Thyroid gland (tissue), 4 donors: ENCODE results near the gene GPANK1. TPM values are rescaled to one million over a fixed set of nuclear protein-coding genes. Genes with fewer than 3 reads are reported as not detected.

ENCODE experiments used
- DNase-seq, 2 donors: peaks; one replicate each; pipeline ENCODE4 v3.0.0-alpha.2; 2019
- H3K27ac ChIP-seq, 3 donors: fragments of 200-600 bp; sonication (generic); 1 replicate in 2 of 3; 2 replicates in 1 of 3; pipeline ENCODE4 v1.5.1; 2016 to 2019; ENCODE audit warnings: mild to moderate bottlenecking in 1 of 3, moderate library complexity in 1 of 3
- H3K27me3 ChIP-seq: fragments of 200-600 bp; sonication (generic); one replicate; pipeline ENCODE4 v1.5.1; 2019
- H3K36me3 ChIP-seq, 2 donors: fragments of 200-600 bp; sonication (generic); one replicate each; pipeline ENCODE4 v1.5.1; 2016 to 2019
- H3K4me1 ChIP-seq, 2 donors: fragments of 200-600 bp; sonication (generic); one replicate each; pipeline ENCODE4 v1.5.1; 2017 to 2019
- H3K4me3 ChIP-seq, 3 donors: fragments of 200-600 bp; sonication (generic); replicated peaks in 1 of 3; 1 replicate in 2 of 3; 2 replicates in 1 of 3; pipeline ENCODE4 v1.5.1; 2016; ENCODE audit warnings: mild to moderate bottlenecking in 1 of 3
- H3K9me3 ChIP-seq: fragments of 200-600 bp; sonication (generic); one replicate; pipeline ENCODE4 v1.5.1; 2017
- CTCF ChIP-seq, 6 experiments: fragments of 200-600 bp in 3 of 6; fragments of 450-650 bp in 3 of 6; sonication (generic) in 3 of 6; IDR thresholded peaks; one replicate each; pipeline ENCODE4 v1.5.1; 2016 to 2019; ENCODE audit warnings: antibody characterized with exemption in 6 of 6, mild to moderate bottlenecking in 2 of 6, inconsistent platforms in 1 of 6, moderate library complexity in 1 of 6
- POLR2A ChIP-seq, 2 donors: fragments of 450-650 bp; IDR thresholded peaks; one replicate each; pipeline ENCODE4 v1.6.1; 2017; ENCODE audit warnings: antibody characterized with exemption in 2 of 2, mild to moderate bottlenecking in 2 of 2, moderate library complexity in 1 of 2
- WGBS, 2 donors: methylation state at CpG; one replicate each; pipeline ENCODE4 v1.1.5; 2017; 5-methylcytosine and 5-hydroxymethylcytosine counted together
- intact Hi-C: fragments of 100-400 bp; cut with DNase I; formaldehyde crosslinking; loops from one replicate; pipeline ENCODE4 v1.15.1; 2023
- total RNA-seq, 4 donors: library from RNA; depleted of rRNA; stranded (reverse); fragments of >200 nt; gene quantifications; one replicate each; pipeline ENCODE4 v1.2.3, GENCODE V29; 2016

GPANK1 gene
- total RNA-seq, 4 donors from 2014 or later, result 15.7 to 23.2 (median 22.1) TPM

GRCh38 chr6:31700740-31701401, 36.1 kb upstream of the GPANK1 start:
- no peaks in the 10 kb centered on the region for H3K9me3 ChIP-seq
- no peaks in the 10 kb centered on the region for H3K27me3 ChIP-seq
- intact Hi-C loops, result loop anchor here (5.0 kb wide), 1 partner anchor 36 kb away; the partner anchor contains the start of gene CLIC1
- peaks cover 6% of the 10 kb centered on the region in 2 donors for H3K36me3 ChIP-seq
- H3K27ac ChIP-seq, result no peak overlapping the region
- H3K4me3 ChIP-seq, result no peak overlapping the region
- TF ChIP-seq CTCF (IDR thresholded peaks at IDR 0.05) (no peak), POLR2A (IDR thresholded peaks at IDR 0.05) (no peak)
- H3K4me1 ChIP-seq, result peaks cover 20 to 21% of the 10 kb centered on the region in 2 donors
- WGBS, 2 donors, result 92 to 94% methylated on average over 5 of the region's 5 CpGs
- DNase-seq, result no peak

- no peaks in the 10 kb centered on the region for H3K27me3 ChIP-seq
- H3K27ac ChIP-seq, result no peak overlapping the region
- intact Hi-C loops, result no loop called here
- no peak for DNase-seq
- peaks cover 16 to 20% of the 10 kb centered on the region in 2 donors for H3K4me1 ChIP-seq
- TF ChIP-seq POLR2A (IDR thresholded peaks at IDR 0.05) (no peak), CTCF (IDR thresholded peaks at IDR 0.05) (no peak)
- H3K9me3 ChIP-seq, result no peaks in the 10 kb centered on the region
- H3K4me3 ChIP-seq, result no peak overlapping the region
- 50 to 63% methylated on average over 3 of the region's 3 CpGs for WGBS, 2 donors
- peaks cover 21 to 34% of the 10 kb centered on the region in 2 donors for H3K36me3 ChIP-seq
These were observed 32.8 kb upstream of the GPANK1 start for GRCh38 chr6:31697555-31697954.

- Histone ChIP-seq H3K27me3 (no peaks in the 10 kb centered on the region), H3K4me1 (no peaks in the 10 kb centered on the region), H3K36me3 (peaks cover 54 to 59% of the 10 kb centered on the region in 2 donors), H3K4me3 (no peak overlapping the region), H3K9me3 (no peaks in the 10 kb centered on the region), H3K27ac (no peak overlapping the region)
- DNase-seq, result no peak
- 90 to 91% methylated on average over 6 of the region's 6 CpGs for WGBS, 2 donors
- intact Hi-C loops, result no loop called here
- TF ChIP-seq POLR2A (IDR thresholded peaks at IDR 0.05) (no peak), CTCF (IDR thresholded peaks at IDR 0.05) (no peak)
These were observed 28.7 kb upstream of the GPANK1 start for GRCh38 chr6:31693535-31693934.

GRCh38 chr6:31692886-31693285, 28.1 kb upstream of the GPANK1 start:
- whole genome bisulfite sequencing, 2 donors, result 89 to 96% methylated on average over 9 of the region's 9 CpGs
- H3K9me3 ChIP-seq, result no peaks in the 10 kb centered on the region
- intact Hi-C loops, result no loop called here

More at GRCh38 chr6:31692886-31693285, 28.1 kb upstream of the GPANK1 start:
- Histone ChIP-seq H3K27ac (no peak overlapping the region), H3K4me1 (no peaks in the 10 kb centered on the region), H3K36me3 (peaks cover 61 to 66% of the 10 kb centered on the region in 2 donors), H3K4me3 (no peak overlapping the region), H3K27me3 (no peaks in the 10 kb centered on the region)
- no peak for DNase-seq
- TF ChIP-seq CTCF (IDR thresholded peaks at IDR 0.05) (no peak), POLR2A (IDR thresholded peaks at IDR 0.05) (no peak)
